Mammary epithelial cell (primary cell): ENCODE data around the gene FSHB.

ENCODE experiments used
- EZH2 ChIP-seq: IDR thresholded peaks from 2 replicates; pipeline ENCODE4 v1.6.1; 2012; ENCODE audit warnings: low read length, inconsistent platforms, borderline replicate concordance
- TF ChIP-seq, protein P1 (sequence below), 2 donors: IDR thresholded peaks in 1 of 2; conservative IDR thresholded peaks in 1 of 2; 2 replicates each; pipeline ENCODE4 v1.5.1; 2011 to 2012; ENCODE audit warnings: inconsistent platforms in 2 of 2, low read length in 2 of 2, mild to moderate bottlenecking in 2 of 2, control low read depth in 1 of 2, low read depth in 1 of 2; ENCODE audit not compliant: insufficient read depth in 1 of 2; ENCODE audit errors: extremely low read depth in 1 of 2

DNA sequence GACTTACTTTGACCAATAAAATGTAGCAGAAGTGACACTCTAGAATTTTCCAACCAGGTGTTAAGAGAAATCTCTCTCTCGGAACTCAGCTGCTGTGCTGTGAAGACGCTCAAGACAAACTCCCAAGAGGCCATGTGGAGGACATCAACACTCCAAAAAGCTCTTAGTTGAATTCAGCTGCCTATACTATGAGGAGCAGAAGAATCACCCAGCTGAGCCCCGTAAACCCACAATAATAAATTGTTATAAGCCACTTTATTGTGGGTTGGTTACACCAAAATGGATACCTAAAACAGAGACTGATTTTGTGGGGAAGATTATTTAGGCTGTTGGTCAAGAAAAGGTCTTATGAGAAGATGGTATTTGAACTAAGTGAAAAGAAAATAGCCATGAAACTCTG, 44.1 kb upstream of the FSHB start:
- TF ChIP-seq EZH2, result no peak
- TF ChIP-seq, protein P1, sequence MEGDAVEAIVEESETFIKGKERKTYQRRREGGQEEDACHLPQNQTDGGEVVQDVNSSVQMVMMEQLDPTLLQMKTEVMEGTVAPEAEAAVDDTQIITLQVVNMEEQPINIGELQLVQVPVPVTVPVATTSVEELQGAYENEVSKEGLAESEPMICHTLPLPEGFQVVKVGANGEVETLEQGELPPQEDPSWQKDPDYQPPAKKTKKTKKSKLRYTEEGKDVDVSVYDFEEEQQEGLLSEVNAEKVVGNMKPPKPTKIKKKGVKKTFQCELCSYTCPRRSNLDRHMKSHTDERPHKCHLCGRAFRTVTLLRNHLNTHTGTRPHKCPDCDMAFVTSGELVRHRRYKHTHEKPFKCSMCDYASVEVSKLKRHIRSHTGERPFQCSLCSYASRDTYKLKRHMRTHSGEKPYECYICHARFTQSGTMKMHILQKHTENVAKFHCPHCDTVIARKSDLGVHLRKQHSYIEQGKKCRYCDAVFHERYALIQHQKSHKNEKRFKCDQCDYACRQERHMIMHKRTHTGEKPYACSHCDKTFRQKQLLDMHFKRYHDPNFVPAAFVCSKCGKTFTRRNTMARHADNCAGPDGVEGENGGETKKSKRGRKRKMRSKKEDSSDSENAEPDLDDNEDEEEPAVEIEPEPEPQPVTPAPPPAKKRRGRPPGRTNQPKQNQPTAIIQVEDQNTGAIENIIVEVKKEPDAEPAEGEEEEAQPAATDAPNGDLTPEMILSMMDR (conservative IDR thresholded peaks at IDR 0.05 in 1 of 2, IDR thresholded peaks at IDR 0.05 in 1 of 2; ENCODE audit: extremely low read depth in 1 of 2, insufficient read depth in 1 of 2, low read depth in 1 of 2, low read length in 2 of 2), result no peak
